Sciatic nerve (tissue), 2 donors: Measurements from ENCODE around the gene SUMO2. TPM values are rescaled to one million over a fixed set of nuclear protein-coding genes. Genes with fewer than 3 reads are reported as not detected.
"Not testable (repeated sequence)": the region's sequence is repeated elsewhere in the genome, so short reads cannot be mapped to it uniquely, and the experiment has no call there.

Experiments
- ATAC-seq: fragments of 200-7000 bp; cut with Tn5 transposase; one replicate; pipeline ENCODE4 v1.9.1; 2020; ENCODE audit warnings: mild to moderate bottlenecking, moderate library complexity
- DNase-seq: peaks from one replicate; pipeline ENCODE4 v3.0.0-alpha.2; 2020; ENCODE audit warnings: low spot score
- intact Hi-C: fragments of 100-400 bp; cut with DNase I; formaldehyde crosslinking; loops from one replicate; pipeline ENCODE4 v1.14.2; 2022
- total RNA-seq: library from RNA; stranded (reverse); fragmentation: NEBNext Ultra II Directional; extraction: Animal tissue kit (Norgen Biotek cat#: 25700); gene quantifications from one replicate; pipeline ENCODE4 v1.2.1, GENCODE V29; 2021
- donor health status: DM: no; HTN: no; CAD: no.
- donor health status: DM: no; HTN: no; CAD: no.

SUMO2 gene
- 296 TPM for total RNA-seq

DNA sequence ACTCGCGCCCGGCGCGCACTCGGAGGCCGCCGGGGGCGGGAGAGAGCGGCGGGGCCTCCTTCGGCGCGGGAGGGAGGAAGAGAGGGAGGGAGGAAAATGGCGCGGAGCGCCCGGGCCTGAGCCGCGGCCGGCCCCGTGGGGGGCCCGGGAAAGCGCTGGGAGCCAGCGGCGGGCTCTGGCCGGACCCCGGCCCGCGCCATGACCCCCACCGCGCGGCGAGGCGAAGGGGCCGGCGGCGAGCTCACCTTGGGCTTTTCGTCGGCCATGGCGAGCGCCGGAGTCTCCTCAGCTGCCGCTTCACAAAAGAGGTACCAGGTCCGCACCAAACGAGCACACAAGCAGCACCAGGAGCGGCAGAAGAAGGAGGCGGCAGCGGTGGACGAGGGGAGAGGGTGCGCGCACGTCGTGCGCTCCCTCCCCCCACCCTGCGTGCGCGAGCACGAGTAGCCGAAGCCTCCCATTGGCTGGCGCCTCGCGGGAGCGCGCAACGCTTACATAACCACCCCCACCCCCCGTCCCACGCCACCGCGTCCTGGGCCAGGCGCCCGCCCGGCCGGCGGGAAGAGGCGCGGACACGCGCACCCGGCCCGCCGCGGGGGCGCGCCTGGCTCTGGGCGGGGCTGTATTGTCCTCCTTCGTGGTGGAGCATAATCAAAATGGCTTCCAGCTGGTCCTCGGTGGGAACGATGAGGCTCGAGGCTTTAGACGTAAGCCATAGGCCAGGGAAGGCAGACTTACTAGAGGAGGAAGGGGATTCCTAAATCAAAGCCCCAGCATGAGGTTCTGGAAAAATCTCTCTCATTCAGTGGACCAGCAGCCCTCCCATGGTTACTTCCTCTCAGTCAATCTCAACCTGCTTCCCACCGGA, at the start of gene SUMO2:
Gene SUMO2 (minus strand): TSS at position 391 of the 868 bp plus-strand sequence. CDS start 125 bp downstream, at position 266.
- ATAC-seq: peak; percentile 97
- intact Hi-C loops: no loop called here
- peak; percentile 97 for DNase-seq

DNA sequence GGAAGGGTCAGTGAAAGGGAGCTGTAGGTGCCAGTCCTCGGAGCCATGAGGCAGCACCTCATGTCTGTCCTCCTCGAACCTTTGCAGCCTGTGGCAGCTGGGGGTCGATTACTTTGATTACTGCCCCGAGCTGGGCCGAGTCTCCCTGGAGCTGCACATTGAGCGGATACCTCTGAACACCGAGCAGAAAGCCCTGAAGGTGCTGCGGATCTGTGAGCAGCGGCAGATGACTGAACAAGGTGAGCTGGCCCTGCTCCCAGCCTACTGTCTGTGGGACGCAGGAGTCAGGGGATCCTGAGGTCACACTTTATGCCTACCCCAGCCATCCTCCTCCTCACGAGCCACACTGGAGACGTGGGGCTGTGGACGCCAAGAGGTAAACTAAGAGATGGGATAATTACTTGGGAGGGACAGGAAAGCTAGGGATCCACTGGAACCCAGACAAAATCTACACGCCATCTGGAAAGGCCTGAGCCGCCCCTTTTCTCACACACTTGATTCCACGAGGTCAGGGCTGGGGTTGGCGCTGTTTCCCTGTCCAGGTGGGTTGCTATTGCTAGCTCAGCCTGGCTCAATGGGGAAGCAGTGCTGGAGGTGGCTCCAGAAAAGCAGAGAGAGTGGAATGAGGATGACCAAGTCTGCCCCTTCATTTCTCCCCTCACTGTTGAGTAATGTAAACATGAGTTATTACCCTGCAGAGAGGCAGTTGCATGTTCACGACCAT, 49.1 kb upstream of the SUMO2 start:
- intact Hi-C loops: no loop called here
- ATAC-seq (no peak), DNase-seq (no peak)

DNA sequence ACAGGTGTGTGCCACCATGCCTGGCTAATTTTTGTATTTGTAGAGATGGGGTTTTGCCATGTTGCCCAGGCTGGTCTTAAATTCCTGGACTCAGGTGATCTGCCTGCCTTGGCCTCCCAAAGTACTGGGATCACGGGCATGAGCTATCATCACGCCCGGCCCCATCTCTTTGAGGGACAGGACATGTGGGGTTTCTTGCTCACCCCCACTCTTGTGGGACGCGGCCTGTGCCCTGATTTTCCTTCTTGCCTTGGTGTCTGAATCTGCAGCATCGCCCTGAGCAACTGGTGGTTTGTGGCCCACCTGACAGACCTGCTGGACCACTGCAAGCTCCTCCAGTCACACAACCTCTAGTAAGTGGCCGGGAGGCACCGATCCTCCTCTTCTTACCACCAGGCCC, 48.3 kb upstream of the SUMO2 start:
- DNase-seq (no peak), ATAC-seq (no peak)
- intact Hi-C loops: no loop called here

DNA sequence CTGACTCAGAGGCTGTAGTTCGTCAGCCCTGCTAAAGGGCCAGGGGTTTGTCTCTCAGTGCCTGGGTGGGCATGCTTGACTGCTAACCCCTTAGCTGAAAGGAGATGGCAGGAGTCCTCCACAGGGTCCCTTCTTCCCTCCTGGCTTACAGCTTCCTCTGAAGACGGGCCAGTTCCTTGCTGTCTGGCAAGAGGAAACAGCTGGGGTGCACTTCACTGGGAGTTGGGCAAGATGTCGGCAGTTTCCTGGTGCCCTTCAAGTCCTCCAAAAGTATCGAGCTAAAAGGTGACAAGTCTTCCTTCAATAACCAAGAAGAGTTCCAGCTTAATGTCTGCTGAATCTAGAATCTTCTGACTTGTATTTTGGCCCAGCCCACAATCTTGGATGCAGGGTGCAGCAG, 46.1 kb upstream of the SUMO2 start:
- no peak for DNase-seq
- ATAC-seq: peak; percentile 31
- intact Hi-C loops: no loop called here

DNA sequence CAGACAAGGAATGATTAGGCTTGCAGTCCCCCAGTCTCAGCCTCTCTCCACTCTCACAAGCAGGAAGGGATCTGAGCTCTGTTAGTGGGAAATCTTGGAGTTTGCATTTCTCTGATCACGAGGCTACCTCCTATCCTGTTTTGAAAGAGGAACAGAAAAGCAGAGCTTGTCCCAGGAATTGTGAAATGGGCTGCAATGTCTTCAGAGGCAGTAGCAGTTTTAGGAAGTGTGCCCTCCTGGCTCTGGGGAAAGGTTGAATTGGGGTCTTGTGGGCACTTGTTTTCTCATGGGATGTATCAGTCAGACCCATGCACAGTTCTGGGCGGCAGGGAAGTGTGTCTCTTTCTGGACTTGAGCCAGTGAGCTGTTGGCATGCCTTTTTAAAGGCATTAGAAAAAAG, 45.5 kb upstream of the SUMO2 start:
- intact Hi-C loops: no loop called here
- ATAC-seq: peak; percentile 55

DNA sequence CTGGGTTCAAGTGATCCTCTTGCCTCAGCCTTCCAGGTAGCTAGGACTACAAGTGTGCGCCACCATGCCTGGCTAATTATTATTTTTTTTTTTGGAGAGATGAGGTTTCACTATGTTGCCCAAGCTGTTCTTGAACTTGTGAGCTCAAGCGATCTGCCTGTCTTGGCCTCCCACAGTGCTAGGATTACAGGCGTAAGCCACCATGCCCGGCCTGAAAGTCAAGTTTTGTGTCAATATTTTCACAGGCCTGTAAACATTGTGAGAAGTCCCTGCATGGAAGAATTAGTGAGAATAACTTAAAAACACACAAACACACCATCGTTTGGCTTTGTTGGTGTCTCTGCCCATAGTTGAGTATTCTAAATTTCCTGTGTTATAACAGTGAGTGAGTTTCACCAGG, 45.0 kb upstream of the SUMO2 start:
- intact Hi-C loops: no loop called here
- DNase-seq (no peak), ATAC-seq (no peak)

More for the DNA sequence above, 45.5 kb upstream of the SUMO2 start:
- DNase-seq: no peak

DNA sequence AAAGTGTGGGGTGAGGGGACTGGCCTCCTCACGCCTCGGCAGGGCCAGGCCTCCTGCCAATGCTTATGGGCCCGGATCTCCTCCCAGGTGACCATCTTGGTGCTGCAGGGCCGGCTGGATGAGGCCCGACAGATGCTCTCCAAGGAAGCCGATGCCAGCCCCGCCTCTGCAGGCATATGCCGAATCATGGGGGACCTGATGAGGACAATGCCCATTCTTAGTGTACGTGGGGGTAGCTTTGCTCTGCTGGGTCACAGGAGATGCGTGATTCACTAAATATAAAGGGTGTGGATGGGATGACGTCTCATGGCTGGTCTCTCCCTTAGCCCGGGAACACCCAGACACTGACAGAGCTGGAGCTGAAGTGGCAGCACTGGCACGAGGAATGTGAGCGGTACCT, 42.3 kb upstream of the SUMO2 start:
- ATAC-seq (no peak), DNase-seq (no peak)
- intact Hi-C loops: no loop called here

DNA sequence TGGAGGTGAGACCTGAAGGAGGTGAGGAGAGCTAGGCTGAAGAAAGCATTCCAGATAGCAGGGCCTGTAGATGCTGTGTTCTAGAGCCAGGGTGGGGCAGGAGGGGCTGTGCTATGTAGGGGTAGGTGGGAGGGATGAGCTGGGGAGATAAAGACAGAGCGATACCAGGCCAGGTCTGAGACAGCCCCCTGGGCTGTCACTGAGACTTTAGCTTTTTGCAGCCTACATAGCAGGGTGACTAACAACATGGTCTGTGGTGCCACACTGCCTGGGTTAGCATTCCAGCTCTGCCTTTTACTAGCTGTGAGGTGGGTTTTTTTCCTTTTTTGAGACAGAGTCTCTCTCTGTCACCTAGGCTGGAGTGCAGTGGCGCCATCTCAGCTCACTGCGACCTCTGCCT, 37.1 kb upstream of the SUMO2 start:
- intact Hi-C loops: no loop called here
- DNase-seq (no peak), ATAC-seq (no peak)

DNA sequence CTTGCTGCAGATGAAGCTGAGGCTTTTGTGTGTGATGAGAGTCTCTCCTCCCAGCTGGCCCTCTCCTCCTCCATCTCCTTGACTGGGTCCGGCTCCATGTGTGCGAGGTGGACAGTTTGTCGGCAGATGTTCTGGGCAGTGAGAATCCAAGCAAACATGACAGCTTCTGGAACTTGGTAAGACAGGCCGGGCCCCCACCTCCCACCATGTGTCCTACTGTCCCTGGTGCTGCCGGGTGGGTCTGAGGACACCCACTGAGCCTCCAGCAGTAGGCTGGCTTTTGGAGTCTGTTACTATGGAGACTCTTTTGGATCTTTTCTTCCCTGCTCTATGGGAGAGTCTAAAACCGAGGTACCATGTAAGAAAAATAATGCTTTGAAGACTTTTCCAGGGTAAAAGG, 35.4 kb upstream of the SUMO2 start:
- no peak for ATAC-seq
- no peak for DNase-seq
- intact Hi-C loops: no loop called here

DNA sequence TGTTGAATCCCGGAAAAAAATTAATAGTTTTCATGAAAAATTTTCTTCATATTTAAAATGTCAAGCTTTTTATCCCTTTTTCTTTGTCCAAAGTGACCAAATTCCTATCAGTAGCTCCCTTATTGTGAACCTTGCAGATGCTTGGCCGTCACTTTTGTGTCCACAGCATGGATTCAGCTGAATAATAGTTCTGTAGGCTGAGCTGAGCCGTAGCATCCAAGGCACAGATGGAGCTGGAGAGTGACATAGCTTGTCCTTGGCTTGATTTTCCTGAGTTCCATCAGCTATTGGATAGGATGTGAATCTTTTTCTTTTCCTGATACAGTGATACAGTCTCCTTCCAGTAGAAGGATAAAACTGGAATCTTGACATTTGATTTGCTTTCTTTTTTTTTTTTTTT, 26.3 kb upstream of the SUMO2 start:
- ATAC-seq (no peak), DNase-seq (no peak)
- intact Hi-C loops: no loop called here

DNA sequence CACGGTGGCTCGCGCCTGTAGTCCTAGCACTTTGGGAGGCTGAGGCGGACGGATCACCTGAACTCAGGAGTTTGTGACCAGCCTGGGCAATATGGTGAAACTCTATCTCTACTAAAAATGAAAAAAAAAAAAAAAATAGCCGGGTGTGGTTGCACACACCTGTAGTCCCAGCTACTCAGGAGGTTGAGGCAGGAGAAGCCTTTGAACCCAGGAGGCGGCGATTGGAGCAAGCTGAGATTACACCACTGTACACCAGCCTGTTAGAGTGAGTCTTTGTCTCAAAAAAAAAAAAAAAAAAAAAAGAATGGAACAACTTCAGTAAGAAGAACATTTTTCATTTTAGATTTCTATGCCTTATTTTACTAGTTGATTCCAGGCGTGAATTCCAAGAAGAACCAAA, 25.4 kb upstream of the SUMO2 start:
- intact Hi-C loops: no loop called here
- ATAC-seq (no peak), DNase-seq (no peak)

DNA sequence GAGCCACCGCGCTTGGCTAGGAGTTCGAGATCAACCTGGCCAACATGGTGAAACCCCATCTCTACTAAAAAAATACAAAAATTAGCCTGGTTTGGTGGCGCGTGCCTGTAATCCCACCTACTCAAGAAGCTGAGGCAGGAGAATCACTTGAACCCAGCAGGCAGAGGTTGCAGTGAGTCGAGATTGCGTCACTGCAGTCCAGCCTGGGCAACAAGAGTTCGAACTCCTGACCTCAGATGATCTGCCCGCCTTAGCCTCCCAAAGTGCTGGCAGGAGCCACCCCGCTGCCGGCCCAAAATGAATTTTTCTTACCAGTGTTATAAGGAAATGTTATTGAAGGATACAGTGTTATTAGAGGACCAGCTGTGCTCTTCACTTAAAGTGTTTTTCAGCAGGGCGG, 25.0 kb upstream of the SUMO2 start:
- intact Hi-C loops: no loop called here
- DNase-seq: no peak
- no peak for ATAC-seq

DNA sequence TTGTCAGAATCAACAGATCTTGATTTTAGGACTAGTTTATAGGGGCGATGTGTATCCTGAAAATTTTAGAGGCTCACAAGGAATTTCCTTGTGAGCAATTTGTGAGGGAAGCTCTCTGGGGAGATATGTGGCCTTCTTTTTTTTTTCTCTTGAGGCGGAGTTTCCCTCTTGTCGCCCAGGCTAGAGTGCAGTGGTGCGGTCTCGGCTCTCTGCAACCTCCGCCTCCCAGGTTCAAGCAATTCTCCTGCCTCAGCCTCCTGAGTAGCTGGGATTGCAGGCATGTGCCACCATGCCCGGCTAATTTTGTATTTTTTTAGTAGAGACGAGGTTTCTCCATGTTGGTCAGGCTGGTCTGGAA, 24.3 kb upstream of the SUMO2 start:
- DNase-seq, intact Hi-C loops, ATAC-seq: not testable (repeated sequence)

DNA sequence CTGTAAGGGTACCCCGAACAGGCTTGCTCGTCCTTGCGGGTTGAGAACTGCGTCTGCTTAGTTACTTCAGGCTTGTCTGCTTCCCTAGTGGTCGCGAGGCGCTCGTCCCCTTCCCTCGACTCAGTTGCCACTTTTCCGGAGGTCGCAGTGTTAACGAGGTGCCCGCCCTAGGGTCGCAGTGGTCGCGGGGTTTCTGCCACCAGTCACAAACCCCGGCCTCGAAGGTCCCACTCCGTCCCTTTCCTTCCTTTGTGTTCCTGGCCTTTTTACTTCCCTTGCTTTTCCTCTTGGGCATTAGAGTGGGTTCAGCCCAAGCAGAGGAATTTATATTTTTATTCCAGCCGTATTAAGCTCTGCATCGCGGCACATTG, 23.0 kb upstream of the SUMO2 start:
- DNase-seq (no peak), ATAC-seq (no peak)
- intact Hi-C loops: no loop called here

DNA sequence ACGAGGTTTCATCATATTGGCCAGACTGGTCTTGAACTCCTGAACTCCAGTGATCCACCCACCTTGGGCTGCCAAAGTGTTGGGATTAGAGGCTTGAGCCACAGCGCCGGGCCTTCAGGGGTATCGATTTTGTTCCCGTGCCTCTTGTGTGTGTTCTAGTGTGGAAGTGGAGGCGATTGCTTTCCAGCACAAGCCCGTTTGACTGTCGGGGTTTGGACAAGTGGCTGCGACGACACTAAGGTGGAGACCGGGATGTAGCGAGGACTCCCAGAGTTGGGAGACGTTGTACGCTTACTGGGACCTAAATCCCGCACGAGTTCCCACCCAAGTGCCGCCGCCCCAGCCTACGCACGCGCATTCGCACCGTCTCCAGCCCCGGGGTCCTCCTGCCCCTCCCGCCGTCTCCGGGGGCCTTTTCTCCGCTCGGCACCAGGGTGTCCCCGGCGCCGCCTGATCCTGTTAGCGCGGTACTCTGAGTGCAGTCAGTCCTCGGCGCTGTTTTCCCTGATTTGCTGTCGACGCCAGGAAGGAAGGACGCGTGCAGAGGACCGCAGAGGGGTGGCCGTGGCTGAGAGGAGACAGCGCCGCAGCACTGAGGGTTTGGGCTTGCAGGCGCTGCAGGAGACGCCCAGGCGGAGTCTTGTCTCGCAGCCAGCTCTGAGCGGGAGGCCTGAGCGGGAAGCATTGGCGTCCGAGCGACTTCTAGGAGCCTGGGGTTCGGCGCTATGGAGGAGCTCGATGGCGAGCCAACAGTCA, 22.5 kb upstream of the SUMO2 start, which contains the start of gene NUP85:
Gene NUP85 (plus strand): TSS at position 643 of the 756 bp plus-strand sequence. CDS start 83 bp downstream, at position 726.
- DNase-seq (peak; percentile 95), ATAC-seq (peak; percentile 97)
- intact Hi-C loops: no loop called here

DNA sequence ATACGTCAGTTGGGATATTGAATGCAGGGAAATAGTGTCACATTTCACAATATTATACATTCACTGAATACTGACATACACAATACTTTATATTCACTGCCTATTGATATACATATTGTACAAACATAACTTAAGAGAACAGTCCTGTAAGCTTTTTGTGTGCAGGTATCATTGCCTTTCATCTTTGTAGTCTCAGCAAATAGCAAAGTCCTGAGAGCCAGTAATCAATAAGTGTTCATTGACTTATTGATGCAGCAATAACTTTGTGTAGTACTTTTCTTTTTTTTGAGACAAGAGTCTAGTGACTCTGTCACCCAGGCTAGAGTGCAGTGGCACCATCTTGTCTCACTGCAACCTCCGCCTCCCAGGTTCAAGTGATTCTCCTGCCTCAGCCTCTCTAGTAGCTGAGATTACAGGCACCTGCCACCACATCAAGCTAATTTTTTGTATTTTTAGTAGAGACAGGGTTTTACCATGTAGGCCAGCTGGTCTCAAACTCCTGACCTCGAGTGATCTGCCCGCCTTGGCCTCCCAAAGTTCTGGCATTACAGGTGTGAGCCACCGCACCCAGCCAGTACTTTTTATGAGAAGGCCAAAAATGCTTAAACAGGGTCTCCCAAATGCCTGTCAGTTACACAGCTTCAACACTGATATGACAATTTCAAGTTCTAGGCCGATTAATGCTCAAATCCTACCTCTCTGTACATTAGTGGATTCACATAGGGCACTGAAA, 17.3 kb upstream of the SUMO2 start:
- no peak for ATAC-seq
- intact Hi-C loops: no loop called here
- DNase-seq: no peak

DNA sequence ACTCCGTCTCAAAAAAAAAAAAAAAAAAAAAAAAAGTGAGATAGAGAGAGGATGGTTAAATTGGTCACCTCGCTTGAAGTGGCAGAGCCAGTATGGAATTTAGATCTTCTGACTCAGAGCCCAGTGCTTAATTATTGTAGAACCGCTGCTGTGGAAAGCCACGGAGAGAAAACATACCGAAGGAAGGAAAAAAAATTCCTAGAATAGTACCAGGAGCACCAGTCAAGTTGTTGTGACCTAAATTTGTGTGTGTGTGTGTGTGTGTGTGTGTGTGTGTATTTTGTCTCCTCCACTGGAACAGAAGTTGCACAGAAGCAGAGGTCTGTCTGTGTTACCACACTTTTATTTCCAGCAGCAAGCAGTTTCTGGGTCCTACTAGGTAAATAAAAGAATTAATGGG, 12.1 kb upstream of the SUMO2 start:
- intact Hi-C loops: no loop called here
- ATAC-seq (no peak), DNase-seq (no peak)

DNA sequence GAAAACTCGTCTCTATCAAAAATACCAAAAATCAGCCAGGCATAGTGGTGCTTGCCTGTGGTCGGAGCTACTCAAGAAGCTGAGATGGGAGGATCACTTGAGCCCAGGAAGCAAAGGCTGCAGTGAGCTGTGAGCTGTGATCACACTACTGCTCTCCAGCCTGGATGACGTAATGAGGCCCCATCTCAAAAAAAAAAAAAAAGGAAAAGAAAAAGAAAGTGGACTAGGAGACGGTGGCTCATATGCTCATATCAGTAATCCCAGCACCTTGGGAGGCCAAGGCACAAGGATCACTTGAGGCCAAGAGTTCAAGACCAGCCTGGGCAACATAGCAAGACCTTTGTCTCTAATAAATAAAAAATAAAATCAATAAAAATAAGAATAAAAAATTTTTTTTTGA, 8.8 kb upstream of the SUMO2 start:
- DNase-seq: peak; percentile 27
- no peak for ATAC-seq
- intact Hi-C loops: no loop called here

DNA sequence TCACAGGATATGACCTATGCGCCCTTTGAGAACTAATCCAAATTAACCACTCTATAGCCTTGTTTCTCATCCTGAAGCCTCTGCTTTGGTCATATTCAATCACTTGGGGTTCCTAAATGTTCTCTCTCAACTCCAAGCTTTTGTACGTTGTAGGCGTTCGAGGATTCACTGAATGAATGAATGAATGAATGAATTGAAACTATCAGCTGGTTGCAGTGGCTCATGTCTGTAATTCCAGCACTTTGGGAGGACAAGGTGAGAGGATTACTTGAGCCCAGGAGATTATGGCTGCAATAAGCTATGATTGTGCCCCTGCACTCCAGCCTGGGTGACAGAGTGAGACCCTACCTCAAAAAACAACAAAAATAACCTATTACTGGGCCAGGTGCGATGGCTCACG, 5.9 kb upstream of the SUMO2 start:
- DNase-seq (no peak), ATAC-seq (no peak)
- intact Hi-C loops: no loop called here
